Liver (tissue), 3 donors: ENCODE data around the gene MAP7D3.

Experiments used
- ATF3 ChIP-seq: IDR thresholded peaks from 2 replicates; pipeline ENCODE4 v1.6.1; 2016; ENCODE audit warnings: antibody characterized with exemption
- CTCF ChIP-seq: fragments of 150-350 bp; IDR thresholded peaks from 2 replicates; pipeline ENCODE4 v1.5.1; 2017; ENCODE audit warnings: improper control_type of control experiment, low read depth, low read length; ENCODE audit not compliant: missing input control
- EGR1 ChIP-seq, 2 donors: IDR thresholded peaks; 2 replicates each; pipeline ENCODE4 v1.6.1; 2016 to 2018; ENCODE audit warnings: antibody characterized with exemption in 2 of 2, low read depth in 2 of 2
- GABPA ChIP-seq, 2 donors: IDR thresholded peaks in 1 of 2; conservative IDR thresholded peaks in 1 of 2; 2 replicates each; pipeline ENCODE4 v1.6.1; 2016; ENCODE audit warnings: antibody characterized with exemption in 2 of 2, mild to moderate bottlenecking in 1 of 2, moderate library complexity in 1 of 2
- JUND ChIP-seq, 2 donors: IDR thresholded peaks; 2 replicates each; pipeline ENCODE4 v1.6.1; 2016; ENCODE audit warnings: antibody characterized with exemption in 2 of 2
- REST ChIP-seq: IDR thresholded peaks from 2 replicates; pipeline ENCODE4 v1.6.1; 2016; ENCODE audit warnings: antibody characterized with exemption, mild to moderate bottlenecking
- TAF1 ChIP-seq: conservative IDR thresholded peaks from 2 replicates; pipeline ENCODE4 v1.6.1; 2016; ENCODE audit warnings: antibody characterized with exemption, mild to moderate bottlenecking
- ZBTB33 ChIP-seq: IDR thresholded peaks from 2 replicates; pipeline ENCODE4 v1.6.1; 2016; ENCODE audit warnings: antibody characterized with exemption
- donor health status: healthy.
- donor health status: healthy.

DNA sequence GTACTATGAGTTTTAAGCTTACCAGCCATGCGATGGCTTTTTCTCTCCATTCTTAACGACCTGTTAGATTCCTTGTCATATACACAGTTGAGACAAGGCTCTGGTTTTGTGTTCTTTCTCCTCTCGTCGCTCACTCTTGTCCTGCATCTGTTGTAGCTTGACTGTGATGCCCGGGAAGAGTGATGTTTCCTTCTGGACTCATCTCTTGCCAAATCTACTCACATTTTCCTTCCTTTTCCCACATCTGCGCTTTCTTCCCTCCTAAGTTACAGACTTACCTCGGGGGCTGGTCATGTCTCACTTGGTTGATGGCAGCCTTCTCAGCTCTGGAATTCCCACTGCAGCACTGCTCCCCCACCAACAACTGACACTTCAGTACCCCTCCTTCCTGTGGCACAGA lies 4.8 kb upstream of the MAP7D3 start:
- TF ChIP-seq CTCF (no peak), JUND (IDR thresholded peaks at IDR 0.05) (no peak), GABPA (IDR thresholded peaks at IDR 0.05 in 1 of 2, conservative IDR thresholded peaks at IDR 0.05 in 1 of 2) (no peak), ZBTB33 (no peak), TAF1 (no peak), REST (no peak), EGR1 (IDR thresholded peaks at IDR 0.05; ENCODE audit: low read depth in 2 of 2) (no peak), ATF3 (no peak)
